HCT116 (cell line): ENCODE data around the gene CIP2A. TPM values are rescaled to one million over a fixed set of nuclear protein-coding genes. Genes with fewer than 3 reads are reported as not detected.

ENCODE experiments used
- ATAC-seq: fragments of 200-7000 bp; cut with Tn5 transposase; 2 replicates; pipeline ENCODE4 v1.9.1; 2020; ENCODE audit warnings: mild to moderate bottlenecking, moderate library complexity
- BruUV-seq: library from RNA; stranded (reverse); fragments of 400-500 nt; replicated peaks from 2 replicates; lab custom pipeline; 2021; lab: Mats Ljungman, UMichigan
- CTCF ChIA-PET: fragments of 300-600 bp; sonication (Branson Sonifier 250); formaldehyde crosslinking; loops from one replicate; lab custom pipeline; 2021; ENCODE audit warnings: antibody characterized with exemption; lab: Charles Lee
- POLR2A ChIA-PET: fragments of 300-600, 350-600 bp; sonication (Branson Sonifier 250); formaldehyde crosslinking; loops from one replicate; lab custom pipeline; 2021; ENCODE audit warnings: antibody characterized with exemption; lab: Charles Lee
- RAD21 ChIA-PET, 2 experiments: fragments of 300-600 bp; sonication (Branson Sonifier 250); formaldehyde crosslinking; loops; one replicate each; lab custom pipeline; 2023; ENCODE audit warnings: low total read pairs in 2 of 2; ENCODE audit not compliant: uncharacterized antibody in 2 of 2, unreplicated experiment in 2 of 2, low non-redundant PET in 1 of 2; lab: Charles Lee
- DNase-seq: peaks from one replicate; pipeline ENCODE4 v3.0.0-alpha.2; 2010; ENCODE audit warnings: low read depth, low spot score
- H2AFZ ChIP-seq: fragments of 200-600 bp; shearing (Covaris generic), sonication (generic); 2 replicates; pipeline ENCODE4 v1.6.1; 2017; ENCODE audit warnings: low read depth, mixed run types, mixed read lengths, antibody characterized with exemption, low read length; ENCODE audit not compliant: poor library complexity, severe bottlenecking
- H3K27ac ChIP-seq: 2 replicates; pipeline ENCODE4 v1.5.1; 2012; ENCODE audit warnings: low read depth, low read length
- H3K27me3 ChIP-seq: fragments of 200-600 bp; sonication (generic); 2 replicates; pipeline ENCODE4 v1.6.1; 2016; ENCODE audit warnings: mixed run types, low read length, mixed read lengths; ENCODE audit not compliant: insufficient read depth
- H3K36me3 ChIP-seq, 2 experiments: fragments of 200-500 bp in 1 of 2; fragments of 200-600 bp in 1 of 2; sonication (Bioruptor generic) in 1 of 2; sonication (generic) in 1 of 2; 2 replicates each; pipeline versions ENCODE4 v1.5.1 to v1.6.1; 2014 to 2016; ENCODE audit warnings: low read length in 2 of 2, inconsistent platforms in 1 of 2, mixed read lengths in 1 of 2, mixed run types in 1 of 2; ENCODE audit not compliant: insufficient read depth in 2 of 2, control insufficient read depth in 1 of 2
- H3K4me1 ChIP-seq, 2 experiments: fragments of 200-600 bp in 1 of 2; sonication (generic) in 1 of 2; 2 replicates each; pipeline versions ENCODE4 v1.5.1 to v1.6.1; 2012 to 2017; ENCODE audit warnings: low read length in 2 of 2, inconsistent platforms in 1 of 2, mild to moderate bottlenecking in 1 of 2, mixed read lengths in 1 of 2, mixed run types in 1 of 2, moderate library complexity in 1 of 2; ENCODE audit not compliant: insufficient read depth in 2 of 2, control insufficient read depth in 1 of 2
- H3K4me2 ChIP-seq: fragments of 200-600 bp; sonication (generic); 2 replicates; pipeline ENCODE4 v1.6.1; 2017; ENCODE audit warnings: mixed run types, low read length, mixed read lengths
- H3K4me3 ChIP-seq, 2 experiments: fragments of 200-600 bp in 1 of 2; sonication (generic) in 1 of 2; replicated peaks in 1 of 2; 2 replicates each; pipeline ENCODE4 v1.5.1; 2011 to 2016; ENCODE audit warnings: low read length in 2 of 2, control low read depth in 1 of 2, low read depth in 1 of 2, mild to moderate bottlenecking in 1 of 2, mixed read lengths in 1 of 2, mixed run types in 1 of 2
- H3K79me2 ChIP-seq: fragments of 200-600 bp; sonication (generic); 2 replicates; pipeline ENCODE4 v1.6.1; 2017; ENCODE audit warnings: mild to moderate bottlenecking, mixed run types, low read length, moderate library complexity, mixed read lengths; ENCODE audit not compliant: insufficient read depth
- H3K9ac ChIP-seq: fragments of 200-600 bp; sonication (generic); 2 replicates; pipeline ENCODE4 v1.6.1; 2016; ENCODE audit warnings: low read length, mixed read lengths
- H3K9me2 ChIP-seq: fragments of 200-600 bp; sonication (generic), shearing (Covaris generic); 2 replicates; pipeline ENCODE4 v1.6.1; 2017; ENCODE audit warnings: mixed run types, mild to moderate bottlenecking, moderate library complexity; ENCODE audit not compliant: insufficient read depth
- H3K9me3 ChIP-seq, 2 experiments: fragments of 200-500 bp in 1 of 2; fragments of 200-600 bp in 1 of 2; sonication (Bioruptor generic) in 1 of 2; sonication (generic) in 1 of 2; 2 replicates each; pipeline ENCODE4 v1.6.1; 2014 to 2017; ENCODE audit warnings: low read length in 2 of 2, mixed read lengths in 2 of 2, inconsistent platforms in 1 of 2, low read depth in 1 of 2, mild to moderate bottlenecking in 1 of 2, mixed run types in 1 of 2, moderate library complexity in 1 of 2; ENCODE audit not compliant: control insufficient read depth in 1 of 2, insufficient read depth in 1 of 2
- H4K20me1 ChIP-seq: fragments of 200-600 bp; sonication (generic), shearing (Covaris generic); 2 replicates; pipeline ENCODE4 v1.6.1; 2017; ENCODE audit warnings: mixed run types, mild to moderate bottlenecking, moderate library complexity; ENCODE audit not compliant: insufficient read depth
- EGR1 ChIP-seq: IDR thresholded peaks from 2 replicates; pipeline ENCODE4 v1.6.1; 2012; ENCODE audit warnings: low read depth
- EZH2phosphoT487 ChIP-seq: fragments of 200-600 bp; IDR thresholded peaks from 2 replicates; pipeline ENCODE4 v1.6.1; 2018; ENCODE audit warnings: antibody characterized with exemption, borderline replicate concordance
- FOSL1 ChIP-seq: IDR thresholded peaks from 2 replicates; pipeline ENCODE4 v1.6.1; 2012; ENCODE audit warnings: low read depth
- JUND ChIP-seq: IDR thresholded peaks from 2 replicates; pipeline ENCODE4 v1.6.1; 2012
- POLR2A ChIP-seq: IDR thresholded peaks from 2 replicates; pipeline ENCODE4 v1.7.0; 2011; ENCODE audit warnings: borderline replicate concordance; ENCODE audit not compliant: insufficient read depth, insufficient read length; ENCODE audit errors: extremely low read depth
- POLR2AphosphoS5 ChIP-seq: IDR thresholded peaks from 2 replicates; pipeline ENCODE4 v1.6.1; 2011; ENCODE audit warnings: mild to moderate bottlenecking, low read depth, low read length, moderate library complexity
- SIN3A ChIP-seq: IDR thresholded peaks from 2 replicates; pipeline ENCODE4 v1.6.1; 2012; ENCODE audit warnings: low read depth
- SRF ChIP-seq: IDR thresholded peaks from 2 replicates; pipeline ENCODE4 v1.6.1; 2012; ENCODE audit warnings: low read depth
- ZFX ChIP-seq: fragments of 450-650 bp; IDR thresholded peaks from 2 replicates; pipeline ENCODE4 v1.6.1; 2017
- intact Hi-C: fragments of 100-400 bp; cut with micrococcal nuclease; formaldehyde crosslinking; loops from 2 replicates; pipeline ENCODE4 v1.10.0; 2022
- total RNA-seq: library from RNA; stranded (reverse); gene quantifications from one replicate; pipeline ENCODE4 v1.2.1, GENCODE V29; 2021; ENCODE audit not compliant: unreplicated experiment
- TF ChIP-seq, protein P1 (sequence below): IDR thresholded peaks from 2 replicates; pipeline ENCODE4 v1.6.1; 2012
- TF ChIP-seq, protein P2 (sequence below): IDR thresholded peaks from 2 replicates; pipeline ENCODE4 v1.6.1; 2012; ENCODE audit warnings: low read depth

Gene CIP2A
- total RNA-seq, 1 experiment from 2014 or later = 41.6 TPM

GRCh38 chr3:108554229-108554628 is 35.0 kb downstream of the CIP2A start:
- H3K27ac ChIP-seq = no peak overlapping the region
- DNase-seq = no peak

More at GRCh38 chr3:108554229-108554628, 35.0 kb downstream of the CIP2A start:
- no peak overlapping the region for H3K9ac ChIP-seq
- TF ChIP-seq FOSL1 (no peak), POLR2A (no peak), SRF (no peak), JUND (no peak), ZFX (no peak), SIN3A (no peak), EGR1 (no peak), POLR2AphosphoS5 (no peak), EZH2phosphoT487 (no peak)
- TF ChIP-seq, protein P1, sequence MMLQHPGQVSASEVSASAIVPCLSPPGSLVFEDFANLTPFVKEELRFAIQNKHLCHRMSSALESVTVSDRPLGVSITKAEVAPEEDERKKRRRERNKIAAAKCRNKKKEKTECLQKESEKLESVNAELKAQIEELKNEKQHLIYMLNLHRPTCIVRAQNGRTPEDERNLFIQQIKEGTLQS = no peak
- TF ChIP-seq, protein P2, sequence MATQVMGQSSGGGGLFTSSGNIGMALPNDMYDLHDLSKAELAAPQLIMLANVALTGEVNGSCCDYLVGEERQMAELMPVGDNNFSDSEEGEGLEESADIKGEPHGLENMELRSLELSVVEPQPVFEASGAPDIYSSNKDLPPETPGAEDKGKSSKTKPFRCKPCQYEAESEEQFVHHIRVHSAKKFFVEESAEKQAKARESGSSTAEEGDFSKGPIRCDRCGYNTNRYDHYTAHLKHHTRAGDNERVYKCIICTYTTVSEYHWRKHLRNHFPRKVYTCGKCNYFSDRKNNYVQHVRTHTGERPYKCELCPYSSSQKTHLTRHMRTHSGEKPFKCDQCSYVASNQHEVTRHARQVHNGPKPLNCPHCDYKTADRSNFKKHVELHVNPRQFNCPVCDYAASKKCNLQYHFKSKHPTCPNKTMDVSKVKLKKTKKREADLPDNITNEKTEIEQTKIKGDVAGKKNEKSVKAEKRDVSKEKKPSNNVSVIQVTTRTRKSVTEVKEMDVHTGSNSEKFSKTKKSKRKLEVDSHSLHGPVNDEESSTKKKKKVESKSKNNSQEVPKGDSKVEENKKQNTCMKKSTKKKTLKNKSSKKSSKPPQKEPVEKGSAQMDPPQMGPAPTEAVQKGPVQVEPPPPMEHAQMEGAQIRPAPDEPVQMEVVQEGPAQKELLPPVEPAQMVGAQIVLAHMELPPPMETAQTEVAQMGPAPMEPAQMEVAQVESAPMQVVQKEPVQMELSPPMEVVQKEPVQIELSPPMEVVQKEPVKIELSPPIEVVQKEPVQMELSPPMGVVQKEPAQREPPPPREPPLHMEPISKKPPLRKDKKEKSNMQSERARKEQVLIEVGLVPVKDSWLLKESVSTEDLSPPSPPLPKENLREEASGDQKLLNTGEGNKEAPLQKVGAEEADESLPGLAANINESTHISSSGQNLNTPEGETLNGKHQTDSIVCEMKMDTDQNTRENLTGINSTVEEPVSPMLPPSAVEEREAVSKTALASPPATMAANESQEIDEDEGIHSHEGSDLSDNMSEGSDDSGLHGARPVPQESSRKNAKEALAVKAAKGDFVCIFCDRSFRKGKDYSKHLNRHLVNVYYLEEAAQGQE = no peak
- TF ChIP-seq, all 23 proteins: peak for 0
- ChIA-PET CTCF (no interaction called here), POLR2A (no interaction called here), RAD21 (no interaction called here)
- no peak overlapping the region for H3K4me3 ChIP-seq
- ATAC-seq = no peak
- peaks cover 41 to 42% of the 10 kb centered on the region in 2 experiments for H3K36me3 ChIP-seq
- H3K4me1 ChIP-seq = no peaks in the 10 kb centered on the region
- BruUV-seq = no TSS peak
- H3K79me2 ChIP-seq = no peaks in the 10 kb centered on the region
- no peak overlapping the region for H3K4me2 ChIP-seq
- H2AFZ ChIP-seq = no peak overlapping the region
- H3K27me3 ChIP-seq = no peaks in the 10 kb centered on the region
- H3K9me3 ChIP-seq = no peaks in the 10 kb centered on the region
- H4K20me1 ChIP-seq = no peaks in the 10 kb centered on the region
- H3K9me2 ChIP-seq = no peaks in the 10 kb centered on the region
- intact Hi-C loops = no loop called here
